Spleen (tissue), 7 donors: Measurements from ENCODE around the gene SHQ1.

ENCODE experiments used
- CTCF ChIP-seq, 11 experiments: fragments of 200-600 bp in 7 of 11; fragments of 450-650 bp in 4 of 11; sonication (generic) in 4 of 11; IDR thresholded peaks in 8 of 11; conservative IDR thresholded peaks in 3 of 11; 1 replicate in 7 of 11; 2 replicates in 4 of 11; pipeline versions ENCODE4 v1.4.0 to v1.8.0; 2016 to 2021; ENCODE audit warnings: antibody characterized with exemption in 11 of 11, inconsistent platforms in 4 of 11, mild to moderate bottlenecking in 1 of 11
- POLR2A ChIP-seq, 3 donors: fragments of 450-650 bp; IDR thresholded peaks; one replicate each; pipeline ENCODE4 v1.5.1; 2017; ENCODE audit warnings: antibody characterized with exemption in 3 of 3, mild to moderate bottlenecking in 1 of 3
- donor health status: DM: no; HTN: no; CAD: no; lungs with moderate emphysema.
- donor health status: DM: no; HTN: no; CAD: no.
- donor health status: DM: no; HTN: no; CAD: no.

GRCh38 chr3:72789786-72790185 is 58.5 kb downstream of the SHQ1 start:
- no peak for TF ChIP-seq POLR2A (IDR thresholded peaks at IDR 0.05)
- TF ChIP-seq CTCF (IDR thresholded peaks at IDR 0.05 in 8 of 11, conservative IDR thresholded peaks at IDR 0.05 in 3 of 11) = no peak
